HG03558 (cell line): Measurements from ENCODE around the gene ACBD3.
"Not testable (repeated sequence)": the region's sequence is repeated elsewhere in the genome, so short reads cannot be mapped to it uniquely, and the experiment has no call there.

Experiments
- ATAC-seq: cut with Tn5 transposase; IDR thresholded peaks from one replicate; pipeline ENCODE4 v1.9.1; 2021; ENCODE audit warnings: moderate number of reproducible peaks; ENCODE audit not compliant: unreplicated experiment; ENCODE audit errors: extremely low read depth

Gene ACBD3

GRCh38 chr1:226202666-226203065 lies 16.1 kb upstream of the ACBD3 start:
- not testable (repeated sequence) for ATAC-seq

- ATAC-seq: no peak
Observed at GRCh38 chr1:226202246-226202645, 15.7 kb upstream of the ACBD3 start.

- ATAC-seq: no peak
Observed at GRCh38 chr1:226201029-226201593, 14.6 kb upstream of the ACBD3 start.

- no peak for ATAC-seq
Observed at GRCh38 chr1:226199971-226200370, 13.4 kb upstream of the ACBD3 start.

- no peak for ATAC-seq
Observed at GRCh38 chr1:226195144-226195543, 8.6 kb upstream of the ACBD3 start.

- no peak for ATAC-seq
Observed at GRCh38 chr1:226187380-226187779, 839 bp upstream of the ACBD3 start.

- ATAC-seq: no peak
Observed at GRCh38 chr1:226187019-226187322, 430 bp upstream of the ACBD3 start.

GRCh38 chr1:226185141-226186036 lies 1.2 kb downstream of the ACBD3 start:
- ATAC-seq: no peak

GRCh38 chr1:226181996-226182714 lies 4.4 kb downstream of the ACBD3 start:
- ATAC-seq: no peak

- ATAC-seq: no peak
Observed at GRCh38 chr1:226176870-226177269, 9.7 kb downstream of the ACBD3 start.

GRCh38 chr1:226172589-226172988 lies 14.0 kb downstream of the ACBD3 start:
- no peak for ATAC-seq

- no peak for ATAC-seq
Observed at GRCh38 chr1:226166341-226166740, 20.2 kb downstream of the ACBD3 start.

- no peak for ATAC-seq
Observed at GRCh38 chr1:226164154-226164553, 22.4 kb downstream of the ACBD3 start.

- ATAC-seq: no peak
Observed at GRCh38 chr1:226162898-226163297, 23.6 kb downstream of the ACBD3 start.

GRCh38 chr1:226158983-226159382 lies 27.6 kb downstream of the ACBD3 start:
- ATAC-seq: no peak

GRCh38 chr1:226158457-226158856 lies 28.1 kb downstream of the ACBD3 start:
- no peak for ATAC-seq

GRCh38 chr1:226157761-226158316 lies 28.7 kb downstream of the ACBD3 start:
- no peak for ATAC-seq

- no peak for ATAC-seq
Observed at GRCh38 chr1:226154593-226154992, 31.9 kb downstream of the ACBD3 start.

- ATAC-seq: no peak
Observed at GRCh38 chr1:226149806-226150205, 36.7 kb downstream of the ACBD3 start.

- ATAC-seq: no peak
Observed at GRCh38 chr1:226148121-226148648, 38.4 kb downstream of the ACBD3 start.

GRCh38 chr1:226144045-226144444 lies 42.5 kb downstream of the ACBD3 start:
- ATAC-seq: no peak
